ENCODE data around the gene ZNF385B. TPM values are rescaled to one million over a fixed set of nuclear protein-coding genes. Genes with fewer than 3 reads are reported as not detected.

The ZNF385B gene
- total RNA-seq, 1 experiment from 2014 or later = 0.28 TPM

- ATAC-seq (no peak), DNase-seq (ENCODE audit: low read depth, low spot score) (no peak)
- no peaks in the 10 kb centered on the region for H3K9me3 ChIP-seq (ENCODE audit: control insufficient read depth, insufficient read depth, low read depth, low read length)
- H3K4me3 ChIP-seq (ENCODE audit: low read depth in 2 of 2, low read length in 2 of 2) = no peak overlapping the region
- H3K4me1 ChIP-seq (ENCODE audit: control insufficient read depth, insufficient read depth, low read length) = no peaks in the 10 kb centered on the region
- H3K36me3 ChIP-seq (ENCODE audit: control insufficient read depth, insufficient read depth, low read length) = no peaks in the 10 kb centered on the region
- no peaks in the 10 kb centered on the region for H3K27me3 ChIP-seq (ENCODE audit: control insufficient read depth, insufficient read depth, low read length)
- POLR2A ChIA-PET = no interaction called here
- in situ Hi-C loops (cut with HindIII; ENCODE audit: low pct_unique_long_range_greater_than_20kb, low sequenced_read_pairs) (no loop called here), intact Hi-C loops (cut with micrococcal nuclease; ENCODE audit: unreplicated experiment) (no loop called here)
- TF ChIP-seq TCF7L2 (IDR thresholded peaks at IDR 0.05; ENCODE audit: low read depth, low read length) (no peak), REST (IDR thresholded peaks at IDR 0.05; ENCODE audit: insufficient read depth in 1 of 2, low read depth in 2 of 2, low read length in 1 of 2) (no peak), SIN3A (IDR thresholded peaks at IDR 0.05; ENCODE audit: borderline replicate concordance, insufficient read depth, low read depth, low read length) (no peak), POLR2AphosphoS5 (IDR thresholded peaks at IDR 0.05; ENCODE audit: low read depth, low read length) (no peak)
- CTCF ChIA-PET = no interaction called here
- no peak overlapping the region for H3K27ac ChIP-seq (ENCODE audit: low read length)
- no TSS peak for BruUV-seq (replicated peaks)
These were observed 299.7 kb downstream of the ZNF385B start for GRCh38 chr2:179561702-179562101.

- H3K27me3 ChIP-seq (ENCODE audit: control insufficient read depth, insufficient read depth, low read length) = no peaks in the 10 kb centered on the region
- no peak overlapping the region for H3K27ac ChIP-seq (ENCODE audit: low read length)
- no peaks in the 10 kb centered on the region for H3K4me1 ChIP-seq (ENCODE audit: control insufficient read depth, insufficient read depth, low read length)
- no peak for DNase-seq (ENCODE audit: low read depth, low spot score)
- intact Hi-C loops (cut with micrococcal nuclease; ENCODE audit: unreplicated experiment) (no loop called here), in situ Hi-C loops (cut with HindIII; ENCODE audit: low pct_unique_long_range_greater_than_20kb, low sequenced_read_pairs) (no loop called here)
- H3K9me3 ChIP-seq (ENCODE audit: control insufficient read depth, insufficient read depth, low read depth, low read length) = no peaks in the 10 kb centered on the region
- TF ChIP-seq POLR2AphosphoS5 (IDR thresholded peaks at IDR 0.05; ENCODE audit: low read depth, low read length) (no peak), CTCF (IDR thresholded peaks at IDR 0.05) (no peak), REST (IDR thresholded peaks at IDR 0.05; ENCODE audit: insufficient read depth in 1 of 2, low read depth in 2 of 2, low read length in 1 of 2) (no peak), TCF7L2 (IDR thresholded peaks at IDR 0.05; ENCODE audit: low read depth, low read length) (no peak)
- no peak for ATAC-seq
- ChIA-PET CTCF (no interaction called here), POLR2A (no interaction called here)
- no TSS peak for BruUV-seq (replicated peaks)
- H3K36me3 ChIP-seq (ENCODE audit: control insufficient read depth, insufficient read depth, low read length) = no peaks in the 10 kb centered on the region
- no peak overlapping the region for H3K4me3 ChIP-seq (ENCODE audit: low read depth in 2 of 2, low read length in 2 of 2)
These were observed 301.1 kb downstream of the ZNF385B start for GRCh38 chr2:179560257-179560735.

Measured in Panc1 (cell line).